Cardiac muscle cell (in vitro differentiated cells and primary cell): Measurements from ENCODE around the gene BNC2. TPM values are rescaled to one million over a fixed set of nuclear protein-coding genes. Genes with fewer than 3 reads are reported as not detected.

Experiments
- DNase-seq, 2 donors: peaks; one replicate each; pipeline versions ENCODE4 v3.0.0 to v3.0.0-alpha.2; 2010 to 2017; ENCODE audit warnings: low read depth in 1 of 2, low spot score in 1 of 2
- H3K27ac ChIP-seq: fragments of 200-600 bp; sonication (generic); 2 replicates; pipeline ENCODE4 v1.5.1; 2016
- H3K27me3 ChIP-seq: fragments of 200-600 bp; sonication (generic); 2 replicates; pipeline ENCODE4 v1.6.0; 2016; ENCODE audit warnings: control low read depth
- H3K36me3 ChIP-seq: fragments of 200-600 bp; sonication (generic); 2 replicates; pipeline ENCODE4 v1.5.1; 2016; ENCODE audit warnings: control low read depth
- H3K4me1 ChIP-seq: fragments of 200-600 bp; sonication (generic); 2 replicates; pipeline ENCODE4 v1.8.1; 2017; ENCODE audit warnings: low read depth, mild to moderate bottlenecking, mixed run types
- H3K4me3 ChIP-seq: fragments of 200-600 bp; sonication (generic); 2 replicates; pipeline ENCODE4 v1.5.1; 2016; ENCODE audit warnings: mild to moderate bottlenecking
- H3K9me3 ChIP-seq: fragments of 200-600 bp; sonication (generic); 2 replicates; pipeline ENCODE4 v1.5.1; 2017; ENCODE audit warnings: low read depth, mild to moderate bottlenecking, control low read depth
- polyA plus RNA-seq: library from polyadenylated mRNA; unstranded; fragments of >200 nt; fragmentation: Nextera tagmentation; extraction: Ambion mirVana; gene quantifications from 2 replicates; pipeline ENCODE4 v1.2.1, GENCODE V29; 2016
- total RNA-seq: library from RNA; depleted of rRNA; stranded (reverse); fragments of >200 nt; gene quantifications from 2 replicates; pipeline ENCODE4 v1.2.3, GENCODE V29; 2016
- TF ChIP-seq, protein P1 (sequence below): IDR thresholded peaks from 2 replicates; pipeline ENCODE4 v1.5.1; 2012; ENCODE audit warnings: low read depth, mild to moderate bottlenecking, low read length

Gene BNC2
- total and polyA plus RNA-seq, 2 experiments from 2014 or later: 0.54 to 0.55 TPM

GRCh38 chr9:16591092-16591491 is 279.4 kb downstream of the BNC2 start:
- TF ChIP-seq, protein P1, sequence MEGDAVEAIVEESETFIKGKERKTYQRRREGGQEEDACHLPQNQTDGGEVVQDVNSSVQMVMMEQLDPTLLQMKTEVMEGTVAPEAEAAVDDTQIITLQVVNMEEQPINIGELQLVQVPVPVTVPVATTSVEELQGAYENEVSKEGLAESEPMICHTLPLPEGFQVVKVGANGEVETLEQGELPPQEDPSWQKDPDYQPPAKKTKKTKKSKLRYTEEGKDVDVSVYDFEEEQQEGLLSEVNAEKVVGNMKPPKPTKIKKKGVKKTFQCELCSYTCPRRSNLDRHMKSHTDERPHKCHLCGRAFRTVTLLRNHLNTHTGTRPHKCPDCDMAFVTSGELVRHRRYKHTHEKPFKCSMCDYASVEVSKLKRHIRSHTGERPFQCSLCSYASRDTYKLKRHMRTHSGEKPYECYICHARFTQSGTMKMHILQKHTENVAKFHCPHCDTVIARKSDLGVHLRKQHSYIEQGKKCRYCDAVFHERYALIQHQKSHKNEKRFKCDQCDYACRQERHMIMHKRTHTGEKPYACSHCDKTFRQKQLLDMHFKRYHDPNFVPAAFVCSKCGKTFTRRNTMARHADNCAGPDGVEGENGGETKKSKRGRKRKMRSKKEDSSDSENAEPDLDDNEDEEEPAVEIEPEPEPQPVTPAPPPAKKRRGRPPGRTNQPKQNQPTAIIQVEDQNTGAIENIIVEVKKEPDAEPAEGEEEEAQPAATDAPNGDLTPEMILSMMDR: no peak
- H3K27ac ChIP-seq: no peak overlapping the region

DNA sequence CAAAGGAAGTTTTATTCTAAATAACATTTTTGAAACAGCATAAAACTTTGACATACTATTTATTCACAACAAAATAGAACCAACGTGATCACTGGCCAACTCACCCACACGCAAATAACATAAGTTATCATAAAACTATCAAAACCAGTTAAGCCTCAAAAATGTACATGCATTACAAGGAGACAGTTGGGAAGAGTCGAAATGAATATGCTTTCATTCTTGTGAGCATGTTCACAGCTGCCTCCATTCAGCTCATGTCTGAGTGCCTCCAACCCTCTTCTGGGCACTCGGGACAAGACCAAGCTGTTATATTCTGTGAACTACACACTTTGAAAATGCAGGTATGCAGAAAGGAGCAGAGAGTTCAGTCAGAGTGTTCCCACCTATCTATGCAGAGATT is 284.9 kb downstream of the BNC2 start:
- H3K4me3 ChIP-seq: no peak overlapping the region
- TF ChIP-seq, protein P1: no peak
- H3K36me3 ChIP-seq: no peaks in the 10 kb centered on the region
- peaks cover 13% of the 10 kb centered on the region for H3K27me3 ChIP-seq
- H3K27ac ChIP-seq: no peak overlapping the region
- H3K4me1 ChIP-seq: no peaks in the 10 kb centered on the region
- DNase-seq: no peak
- no peaks in the 10 kb centered on the region for H3K9me3 ChIP-seq

More at GRCh38 chr9:16591092-16591491, 279.4 kb downstream of the BNC2 start:
- Histone ChIP-seq H3K36me3 (no peaks in the 10 kb centered on the region), H3K27me3 (peaks cover 15% of the 10 kb centered on the region), H3K4me3 (no peak overlapping the region), H3K4me1 (no peaks in the 10 kb centered on the region), H3K9me3 (no peaks in the 10 kb centered on the region)
- no peak for DNase-seq

GRCh38 chr9:16579872-16580432 is 290.5 kb downstream of the BNC2 start:
- H3K4me3 ChIP-seq: no peak overlapping the region
- no peaks in the 10 kb centered on the region for H3K9me3 ChIP-seq
- DNase-seq: no peak
- TF ChIP-seq, protein P1: no peak
- no peak overlapping the region for H3K27ac ChIP-seq
- peaks cover 18% of the 10 kb centered on the region for H3K27me3 ChIP-seq
- H3K4me1 ChIP-seq: no peaks in the 10 kb centered on the region
- H3K36me3 ChIP-seq: no peaks in the 10 kb centered on the region

- H3K27ac ChIP-seq: no peak overlapping the region
These were observed 294.6 kb downstream of the BNC2 start for GRCh38 chr9:16575986-16576245.

DNA sequence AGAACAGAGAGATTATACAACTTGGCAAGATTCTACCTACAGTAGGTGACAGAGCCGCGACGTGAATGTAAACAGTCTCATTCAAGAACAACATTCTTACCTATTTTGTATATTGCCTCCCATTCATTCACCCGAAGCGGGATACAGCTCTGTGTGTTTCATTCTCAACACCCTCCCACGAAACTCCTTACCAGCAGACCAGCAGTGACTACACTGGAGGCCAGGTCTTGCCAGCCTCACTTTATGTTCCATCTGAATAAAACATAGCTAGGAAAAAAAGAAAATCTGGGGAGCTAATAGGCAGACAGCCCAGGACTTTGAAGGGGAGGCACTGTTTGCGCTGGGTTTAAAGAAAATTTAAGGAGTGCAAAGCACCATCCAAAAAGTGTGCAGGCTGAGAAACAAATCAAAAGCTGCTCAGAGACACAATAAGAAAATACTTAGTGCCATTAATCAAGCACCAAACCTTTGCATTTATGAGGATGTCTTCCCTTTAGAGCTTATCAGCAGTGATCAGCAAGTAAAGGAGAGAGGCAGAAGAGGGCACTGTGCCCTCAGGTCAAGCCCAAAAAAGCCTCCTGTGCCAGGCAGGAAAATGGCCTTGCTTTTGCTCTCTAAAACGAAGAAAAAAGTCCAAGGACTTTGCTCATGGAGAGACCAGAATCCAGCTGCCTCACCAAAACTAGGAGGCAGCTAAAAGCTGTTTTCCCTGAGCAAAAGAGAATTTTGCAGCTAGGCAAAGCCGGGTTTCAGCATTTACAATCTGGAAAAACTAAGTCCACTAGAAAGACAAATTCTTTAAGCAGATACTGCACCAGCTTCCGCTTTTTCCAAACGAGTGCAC is 295.1 kb downstream of the BNC2 start:
- H3K4me1 ChIP-seq: peaks cover 6% of the 10 kb centered on the region

More at GRCh38 chr9:16575986-16576245, 294.6 kb downstream of the BNC2 start:
- no peaks in the 10 kb centered on the region for H3K36me3 ChIP-seq
- H3K4me3 ChIP-seq: no peak overlapping the region
- peak in 1 of 2 donors; percentile 59 for DNase-seq
- H3K9me3 ChIP-seq: no peaks in the 10 kb centered on the region
- TF ChIP-seq, protein P1: no peak
- H3K4me1 ChIP-seq: peaks cover 6% of the 10 kb centered on the region
- peaks cover 21% of the 10 kb centered on the region for H3K27me3 ChIP-seq

More for the DNA sequence above, 295.1 kb downstream of the BNC2 start:
- H3K36me3 ChIP-seq: no peaks in the 10 kb centered on the region
- TF ChIP-seq, protein P1: no peak
- H3K9me3 ChIP-seq: no peaks in the 10 kb centered on the region
- H3K4me3 ChIP-seq: no peak overlapping the region
- peak in 1 of 2 donors; percentile 41 for DNase-seq
- H3K27me3 ChIP-seq: peaks cover 20% of the 10 kb centered on the region
- no peak overlapping the region for H3K27ac ChIP-seq
